A549 (cell line): ENCODE results near the gene GAL3ST2. TPM values are rescaled to one million over a fixed set of nuclear protein-coding genes. Genes with fewer than 3 reads are reported as not detected.
"Not testable (repeated sequence)": the region's sequence is repeated elsewhere in the genome, so short reads cannot be mapped to it uniquely, and the experiment has no call there.

Experiments
- ATAC-seq, 2 experiments: fragments of 200-7000 bp in 1 of 2; fragments of >200 bp in 1 of 2; cut with Nextera tagmentation in 1 of 2; cut with Tn5 transposase in 1 of 2; 3 replicates each; pipeline versions ENCODE4 v1.8.0 to v1.9.1; 2018 to 2020; ENCODE audit warnings: mild to moderate bottlenecking in 1 of 2, moderate library complexity in 1 of 2
- CTCF ChIA-PET: fragments of 300-600 bp; sonication (Branson Sonifier 250); formaldehyde crosslinking; extraction: SDS; loops from one replicate; lab custom pipeline; 2021; ENCODE audit warnings: antibody characterized with exemption, inconsistent platforms; lab: Yijun Ruan, JAX
- POLR2A ChIA-PET: fragments of 350-600 bp; formaldehyde crosslinking; extraction: SDS; loops from one replicate; lab custom pipeline; 2021; ENCODE audit warnings: antibody characterized with exemption, inconsistent platforms; lab: Yijun Ruan, JAX
- DNase-seq, 2 experiments: peaks; one replicate each; pipeline versions ENCODE4 v3.0.0 to v3.0.0-alpha.2; 2011 to 2016; ENCODE audit warnings: low read depth in 1 of 2, low spot score in 1 of 2
- FAIRE-seq: peaks from 2 replicates; lab custom pipeline; 2011; peaks lifted over from hg19 to GRCh38; lab: Jason Lieb, UNC
- H3K27ac ChIP-seq, 2 experiments: fragments of >200 bp; sonication (Bioruptor Twin); formaldehyde crosslinking; 3 replicates each; pipeline ENCODE4 v1.5.1; 2016 to 2017
- H3K4me1 ChIP-seq: fragments of >200 bp; sonication (Bioruptor Twin); formaldehyde crosslinking; 3 replicates; pipeline ENCODE4 v1.6.1; 2016
- H3K4me2 ChIP-seq: fragments of >200 bp; sonication (Bioruptor Twin); formaldehyde crosslinking; 3 replicates; pipeline ENCODE4 v1.6.1; 2016
- H3K4me3 ChIP-seq: fragments of >200 bp; sonication (Bioruptor Twin); formaldehyde crosslinking; 3 replicates; pipeline ENCODE4 v1.5.1; 2016
- H3K9me3 ChIP-seq: fragments of >200 bp; sonication (Bioruptor Twin); formaldehyde crosslinking; 3 replicates; pipeline ENCODE4 v1.6.1; 2016
- BCL3 ChIP-seq: fragments of >200 bp; sonication (Bioruptor Twin); formaldehyde crosslinking; IDR thresholded peaks from 3 replicates; pipeline ENCODE4 v1.6.1; 2016
- CBX8 ChIP-seq: fragments of 200-600 bp; sonication (generic); IDR thresholded peaks from 2 replicates; pipeline ENCODE4 v1.6.1; 2016
- CEBPB ChIP-seq, 2 experiments: fragments of >200 bp in 1 of 2; sonication (Bioruptor Twin) in 1 of 2; formaldehyde crosslinking in 1 of 2; IDR thresholded peaks; 2 replicates each; pipeline ENCODE4 v1.6.1; 2012 to 2016
- CHD2 ChIP-seq: fragments of 150-350 bp; IDR thresholded peaks from 2 replicates; pipeline ENCODE4 v1.6.1; 2014; ENCODE audit warnings: low read length; ENCODE audit not compliant: partially characterized antibody
- CHD4 ChIP-seq: fragments of 200-600 bp; sonication (generic); IDR thresholded peaks from 2 replicates; pipeline ENCODE4 v1.6.1; 2016; ENCODE audit warnings: antibody characterized with exemption, mild to moderate bottlenecking, borderline replicate concordance
- E2F6 ChIP-seq: IDR thresholded peaks from 2 replicates; pipeline ENCODE4 v1.6.1; 2012; ENCODE audit warnings: low read depth, borderline replicate concordance
- EHMT2 ChIP-seq: fragments of 200-600 bp; sonication (generic); IDR thresholded peaks from 2 replicates; pipeline ENCODE4 v1.6.1; 2016; ENCODE audit warnings: antibody characterized with exemption, low read depth, mild to moderate bottlenecking, moderate library complexity
- ELK1 ChIP-seq: fragments of 150-350 bp; IDR thresholded peaks from 2 replicates; pipeline ENCODE4 v1.6.1; 2014; ENCODE audit warnings: low read depth, mild to moderate bottlenecking, low read length
- ESRRA ChIP-seq: fragments of 150-350 bp; IDR thresholded peaks from 2 replicates; pipeline ENCODE4 v1.6.1; 2014; ENCODE audit warnings: mild to moderate bottlenecking, low read length, borderline replicate concordance
- FOSB ChIP-seq: fragments of 250-450 bp; sonication (Bioruptor Pico); IDR thresholded peaks from 2 replicates; pipeline ENCODE4 v1.5.0; 2020; ENCODE audit warnings: mild to moderate bottlenecking, moderate library complexity
- HDAC2 ChIP-seq: fragments of 200-600 bp; sonication (generic); IDR thresholded peaks from 2 replicates; pipeline ENCODE4 v1.6.1; 2016
- HEYL ChIP-seq: fragments of 250-450 bp; sonication (Bioruptor Pico); IDR thresholded peaks from 2 replicates; pipeline ENCODE4 v1.8.0; 2021; ENCODE audit warnings: mild to moderate bottlenecking, moderate library complexity
- HOXB13 ChIP-seq: fragments of 250-450 bp; sonication (Bioruptor Pico); IDR thresholded peaks from 2 replicates; pipeline ENCODE4 v1.5.0; 2020; ENCODE audit warnings: low read depth, mild to moderate bottlenecking, moderate library complexity
- MYC ChIP-seq: IDR thresholded peaks from 2 replicates; pipeline ENCODE4 v1.6.1; 2012; ENCODE audit warnings: mild to moderate bottlenecking, inconsistent platforms, low read length, improper control_type of control experiment, borderline replicate concordance
- NPAS2 ChIP-seq: fragments of 250-450 bp; sonication (Bioruptor Pico); IDR thresholded peaks from 2 replicates; pipeline ENCODE4 v1.8.0; 2022; ENCODE audit warnings: mild to moderate bottlenecking, moderate library complexity, borderline replicate concordance
- RARB ChIP-seq: fragments of 250-450 bp; sonication (Bioruptor Pico); IDR thresholded peaks from 2 replicates; pipeline ENCODE4 v1.8.0; 2021; ENCODE audit warnings: mild to moderate bottlenecking, moderate library complexity
- RCOR1 ChIP-seq: fragments of 150-350 bp; IDR thresholded peaks from 2 replicates; pipeline ENCODE4 v1.6.1; 2014; ENCODE audit warnings: antibody characterized with exemption, low read length, low read depth
- REST ChIP-seq: fragments of 200-600 bp; sonication (generic); IDR thresholded peaks from 2 replicates; pipeline ENCODE4 v1.6.1; 2016; ENCODE audit warnings: antibody characterized with exemption, mild to moderate bottlenecking, moderate library complexity
- SREBF2 ChIP-seq: fragments of 450-650 bp; IDR thresholded peaks from 2 replicates; pipeline ENCODE4 v1.6.1; 2014; ENCODE audit warnings: mild to moderate bottlenecking, moderate library complexity
- TFCP2L1 ChIP-seq: fragments of 250-450 bp; sonication (Bioruptor Pico); IDR thresholded peaks from 2 replicates; pipeline ENCODE4 v1.5.0; 2021; ENCODE audit warnings: mild to moderate bottlenecking
- USF2 ChIP-seq: fragments of 450-650 bp; IDR thresholded peaks from 2 replicates; pipeline ENCODE4 v1.6.1; 2014; ENCODE audit warnings: antibody characterized with exemption
- ZC3H11A ChIP-seq: fragments of 450-650 bp; IDR thresholded peaks from 2 replicates; pipeline ENCODE4 v1.6.1; 2014; ENCODE audit warnings: antibody characterized with exemption, mild to moderate bottlenecking
- ZNF302 ChIP-seq: fragments of 250-450 bp; sonication (Bioruptor Pico); IDR thresholded peaks from 2 replicates; pipeline ENCODE4 v1.9.0; 2021; ENCODE audit warnings: inconsistent platforms, mild to moderate bottlenecking, moderate library complexity
- WGBS: methylation state at CpG from one replicate; pipeline ENCODE4 v1.1.6; 2017; ENCODE audit errors: missing lambda C conversion rate; 5-methylcytosine and 5-hydroxymethylcytosine counted together
- polyA plus RNA-seq, 4 experiments: library from polyadenylated mRNA; depleted of rRNA in 3 of 4; stranded (reverse); fragments of >200 nt; fragmentation: RNase III in 1 of 4; extraction: RNeasy Plus Mini Kit Qiagen cat#74134 plus additional on column Dnase treatment in 1 of 4; gene quantifications; 2 replicates in 3 of 4; 3 replicates in 1 of 4; pipeline ENCODE4 v1.2.3, GENCODE V29; 2011 to 2017

The GAL3ST2 gene
- polyA plus RNA-seq, 2 of the 4 experiments (the other 2 are of a cell fraction) = 0.61 TPM; not detected in 1

- ChIA-PET POLR2A (no interaction called here), CTCF (interaction anchor here (0.6 kb wide), 1 partner anchor 52 kb away, joined by 3 read pairs; no protein-coding TSS in a partner anchor)
- no peak for ATAC-seq
- no peak for TF ChIP-seq TFCP2L1 (CRISPR knock-in tag)
- no peak for TF ChIP-seq CHD4
- TF ChIP-seq BCL3 = no peak
- TF ChIP-seq CHD2 = no peak
- TF ChIP-seq FOSB (CRISPR knock-in tag) = no peak
- no peak for TF ChIP-seq HOXB13 (CRISPR knock-in tag)
- TF ChIP-seq SREBF2 = no peak
- no peak for TF ChIP-seq MYC
- TF ChIP-seq NPAS2 (CRISPR knock-in tag) = no peak
- no peak for TF ChIP-seq HDAC2
- TF ChIP-seq REST = no peak
- TF ChIP-seq RCOR1 = no peak
- TF ChIP-seq ZC3H11A = no peak
- TF ChIP-seq ESRRA = no peak
- no peak for TF ChIP-seq RARB (CRISPR knock-in tag)
- no peak for TF ChIP-seq ELK1
- TF ChIP-seq E2F6 = no peak
- Histone ChIP-seq H3K4me1 (no peaks in the 10 kb centered on the region; the same call in 2 of the 3 replicates), H3K4me3 (no peak overlapping the region), H3K4me2 (no peak overlapping the region), H3K27ac (no peak overlapping the region), H3K9me3 (peaks cover 2% of the 10 kb centered on the region; the same call in 1 of the 3 replicates)
- WGBS = 89% methylated on average over 4 of the region's 4 CpGs
- no peak for DNase-seq
- FAIRE-seq = no peak
Observed at GRCh38 chr2:241788135-241788534, 11.5 kb downstream of the GAL3ST2 start.

- TF ChIP-seq CBX8 (no peak), CEBPB (IDR thresholded peaks at IDR 0.05) (no peak), HEYL (no peak), USF2 (no peak), EHMT2 (no peak), ZNF302 (CRISPR knock-in tag) (no peak)
- Histone ChIP-seq H3K9me3 (no peaks in the 10 kb centered on the region), H3K4me3 (no peak overlapping the region), H3K4me1 (no peaks in the 10 kb centered on the region; the same call in 2 of the 3 replicates), H3K27ac (no peak overlapping the region), H3K4me2 (no peak overlapping the region)
- CTCF ChIA-PET = no interaction called here
- POLR2A ChIA-PET = no interaction called here
- ATAC-seq (no peak), FAIRE-seq (no peak), DNase-seq (no peak)
- 15% methylated on average over 3 of the region's 3 CpGs for WGBS
Observed at GRCh38 chr2:241788572-241788971, 11.9 kb downstream of the GAL3ST2 start.

- H3K4me1 ChIP-seq, ATAC-seq, DNase-seq, H3K27ac ChIP-seq, FAIRE-seq, POLR2A ChIA-PET, H3K4me2 ChIP-seq, H3K4me3 ChIP-seq, H3K9me3 ChIP-seq: not testable (repeated sequence)
- CTCF ChIA-PET = interaction anchor here (1.4 kb wide), 1 partner anchor 26 kb away, joined by 4 read pairs; no protein-coding TSS in a partner anchor
- 10% methylated on average over 3 of the region's 3 CpGs for WGBS
Observed at GRCh38 chr2:241791385-241791784, 14.8 kb downstream of the GAL3ST2 start.
